HG02943 (cell line): Measurements from ENCODE around the gene AOPEP.

Experiments
- ATAC-seq: cut with Tn5 transposase; IDR thresholded peaks from one replicate; pipeline ENCODE4 v1.9.1; 2021; ENCODE audit warnings: mild to moderate bottlenecking, low read depth, moderate library complexity; ENCODE audit not compliant: unreplicated experiment

The AOPEP gene

DNA sequence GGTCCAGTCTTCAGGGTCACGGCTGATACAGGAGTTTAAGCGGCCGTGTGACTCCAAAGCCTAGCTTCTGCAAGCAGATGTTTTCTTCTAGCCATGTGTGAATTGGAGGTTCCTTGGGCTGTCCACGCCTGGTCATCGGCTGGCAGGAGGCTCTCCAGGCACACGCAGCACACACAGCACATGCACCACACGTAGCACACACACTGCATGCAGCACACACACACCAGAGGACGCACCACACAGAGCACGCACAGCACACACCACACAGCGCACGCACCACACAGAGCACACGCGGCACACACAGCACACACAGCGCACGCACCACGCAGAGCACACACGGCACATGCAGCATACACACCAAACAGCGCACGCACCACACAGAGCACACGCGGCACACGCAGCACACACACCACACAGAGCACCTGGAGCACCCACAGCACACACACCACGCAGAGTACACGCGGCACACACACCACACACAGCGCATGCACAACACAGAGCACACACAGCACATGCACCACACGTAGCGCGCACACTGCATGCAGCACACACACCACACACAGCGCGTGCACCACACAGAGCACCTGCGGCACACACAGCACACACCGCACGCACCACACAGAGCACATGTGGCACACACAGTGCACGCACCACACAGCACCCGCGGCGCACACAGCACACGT is 356.7 kb downstream of the AOPEP start:
- no peak for ATAC-seq

- ATAC-seq: no peak
These were observed 357.9 kb downstream of the AOPEP start for GRCh38 chr9:95084254-95084934.

GRCh38 chr9:95085036-95085770 is 358.7 kb downstream of the AOPEP start:
- no peak for ATAC-seq

DNA sequence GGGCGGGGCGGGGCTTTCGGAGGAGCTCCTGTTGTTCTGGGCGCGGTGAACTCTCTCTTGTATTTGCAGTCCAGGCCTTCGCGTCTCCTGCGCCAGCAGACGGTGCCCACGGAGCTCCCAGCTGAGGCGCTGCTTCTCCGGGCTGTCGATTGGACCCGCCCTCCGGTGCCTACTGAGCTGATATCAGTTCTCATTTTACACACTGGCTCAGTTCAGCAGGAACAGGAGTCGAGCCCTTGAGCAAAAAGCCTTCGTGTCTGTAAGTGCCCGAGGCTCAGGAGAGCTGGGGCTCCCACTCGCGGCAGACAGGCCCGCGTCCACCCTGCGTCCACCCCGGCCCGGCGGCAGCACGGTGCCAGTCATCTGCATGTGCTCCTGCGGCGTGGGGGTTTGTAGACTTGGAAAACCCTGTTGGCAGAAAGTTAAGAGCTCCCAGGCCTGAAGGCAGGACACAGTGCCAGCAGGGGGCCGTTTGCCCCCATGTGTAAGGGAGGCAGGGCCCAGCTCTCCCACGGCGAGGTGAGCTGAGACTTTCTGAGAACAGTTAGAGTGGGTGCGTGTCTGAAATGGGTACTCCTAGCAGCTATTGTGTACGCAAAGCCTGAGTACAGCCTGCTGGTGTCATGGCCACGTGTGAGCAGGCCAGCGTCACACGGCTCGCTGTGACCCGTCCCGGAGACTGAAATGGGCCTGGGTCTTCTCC is 359.5 kb downstream of the AOPEP start:
- ATAC-seq: no peak

DNA sequence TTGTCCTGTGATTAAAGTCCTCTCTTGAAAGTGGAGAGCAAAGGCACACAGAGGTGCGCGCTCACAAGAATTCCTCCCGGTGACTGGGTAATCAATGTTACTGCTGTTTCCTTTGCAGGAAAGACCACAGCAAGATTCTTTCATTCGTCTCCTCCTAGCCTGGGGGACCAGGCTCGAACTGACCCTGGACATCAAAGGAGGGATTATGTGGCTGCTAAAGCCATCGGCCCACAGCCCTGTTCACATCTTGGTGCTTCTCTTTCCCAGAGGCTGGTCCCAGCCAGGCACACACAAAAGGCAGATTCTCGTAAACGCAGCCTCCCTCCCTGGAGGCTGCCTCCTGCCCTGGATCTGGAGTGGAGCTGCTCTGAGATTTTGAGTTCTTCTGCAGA is 360.1 kb downstream of the AOPEP start:
- no peak for ATAC-seq

GRCh38 chr9:95087659-95088242 is 361.3 kb downstream of the AOPEP start:
- no peak for ATAC-seq

- ATAC-seq: no peak
These were observed 362.1 kb downstream of the AOPEP start for GRCh38 chr9:95088421-95089161.

GRCh38 chr9:95089257-95090022 is 362.9 kb downstream of the AOPEP start:
- no peak for ATAC-seq

DNA sequence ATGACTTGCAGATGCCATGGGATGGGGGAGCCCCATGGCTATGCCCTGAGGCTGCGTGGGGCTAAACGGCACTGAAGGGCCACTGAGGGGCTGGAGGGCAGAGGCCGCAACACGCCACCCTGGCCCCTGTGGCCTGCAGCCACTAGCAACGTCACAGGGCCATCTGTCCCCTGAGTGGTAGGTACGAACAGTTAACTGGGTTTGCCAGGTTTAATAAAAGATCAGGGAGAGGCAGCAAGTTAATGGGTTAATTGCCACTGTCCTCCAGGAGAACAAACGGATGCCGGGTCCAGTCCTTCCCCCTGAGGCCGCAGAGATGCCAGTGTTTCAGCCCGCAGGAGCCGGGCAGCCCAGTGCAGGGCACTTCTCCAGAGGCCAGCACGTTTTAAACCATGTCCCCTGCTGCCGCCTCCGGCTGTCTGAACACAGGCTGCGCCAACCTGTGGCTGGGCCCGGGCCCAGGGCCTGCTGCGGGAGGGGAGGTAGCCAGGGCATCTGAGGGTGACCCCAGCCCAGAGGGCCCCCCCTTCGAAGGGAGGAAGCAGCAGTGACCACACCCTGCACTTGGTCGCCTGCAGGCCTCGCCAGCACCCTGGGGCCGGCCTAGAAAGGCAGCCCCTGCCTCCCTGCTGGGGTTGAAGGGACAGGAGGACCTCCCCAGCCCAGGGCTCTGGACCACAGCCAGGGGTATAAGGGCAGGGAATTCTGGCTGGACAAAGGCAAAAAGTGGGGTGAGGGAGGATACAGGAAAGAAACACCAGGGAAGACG is 363.7 kb downstream of the AOPEP start:
- no peak for ATAC-seq

GRCh38 chr9:95090871-95091577 is 364.5 kb downstream of the AOPEP start:
- no peak for ATAC-seq

GRCh38 chr9:95091601-95092261 is 365.2 kb downstream of the AOPEP start:
- no peak for ATAC-seq

DNA sequence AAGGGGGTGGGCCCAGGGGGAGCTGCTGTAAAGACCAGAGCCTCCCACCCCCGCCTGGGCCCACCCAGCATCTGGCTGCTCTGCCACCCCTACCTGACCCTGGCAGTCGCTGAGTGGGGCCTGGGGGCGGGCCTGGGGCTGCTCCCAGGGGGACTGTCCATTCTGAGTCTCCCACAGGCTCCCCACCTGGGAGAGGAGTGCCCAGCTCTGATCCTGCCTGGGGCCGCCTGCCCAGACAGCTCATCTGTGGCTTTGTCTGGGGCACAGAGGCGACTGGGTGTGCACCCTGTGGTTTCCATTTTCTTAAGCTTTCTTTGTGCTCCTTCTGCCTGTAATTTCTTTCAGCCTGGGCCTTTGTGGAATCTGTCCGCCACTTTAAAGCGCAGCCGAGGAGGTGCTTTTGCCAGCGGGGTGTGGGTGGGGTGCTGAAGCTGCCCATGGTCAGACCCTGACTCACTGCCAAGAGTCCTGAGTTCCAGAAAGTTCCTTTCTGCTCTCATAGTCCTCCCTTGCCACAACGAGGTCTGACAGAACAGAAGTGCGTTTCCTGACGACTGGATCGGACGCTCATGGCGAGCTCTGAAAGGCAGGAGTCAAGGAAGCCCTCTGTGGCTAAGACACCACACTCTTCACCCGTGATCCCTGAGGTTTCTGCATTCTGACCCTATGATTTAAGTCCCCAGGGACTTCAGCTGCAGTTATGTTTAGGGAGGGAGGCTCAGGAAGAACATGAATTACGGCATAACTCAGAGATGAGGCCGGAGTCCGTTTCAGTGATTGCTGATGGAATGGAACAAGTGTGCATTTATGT is 366.0 kb downstream of the AOPEP start:
- no peak for ATAC-seq

DNA sequence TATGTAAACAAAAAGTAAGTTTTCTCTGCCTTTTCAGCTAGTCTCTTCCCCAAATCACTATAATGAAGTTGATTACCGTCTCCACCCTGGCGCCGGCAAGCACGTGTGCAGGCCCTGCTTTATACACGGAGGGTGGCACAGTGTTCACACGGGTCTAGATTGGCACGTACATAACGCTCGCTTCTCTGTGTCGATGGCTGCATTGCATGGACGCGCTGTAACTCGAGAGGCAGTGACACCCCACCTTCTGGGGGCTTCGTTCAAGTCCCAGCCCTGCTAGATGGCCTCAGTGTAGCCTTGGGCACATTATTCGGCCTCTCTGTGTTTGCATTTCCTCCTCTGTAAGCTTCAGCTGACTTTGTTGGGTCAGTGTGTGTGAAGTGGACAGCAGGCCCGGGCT is 367.1 kb downstream of the AOPEP start:
- ATAC-seq: no peak

DNA sequence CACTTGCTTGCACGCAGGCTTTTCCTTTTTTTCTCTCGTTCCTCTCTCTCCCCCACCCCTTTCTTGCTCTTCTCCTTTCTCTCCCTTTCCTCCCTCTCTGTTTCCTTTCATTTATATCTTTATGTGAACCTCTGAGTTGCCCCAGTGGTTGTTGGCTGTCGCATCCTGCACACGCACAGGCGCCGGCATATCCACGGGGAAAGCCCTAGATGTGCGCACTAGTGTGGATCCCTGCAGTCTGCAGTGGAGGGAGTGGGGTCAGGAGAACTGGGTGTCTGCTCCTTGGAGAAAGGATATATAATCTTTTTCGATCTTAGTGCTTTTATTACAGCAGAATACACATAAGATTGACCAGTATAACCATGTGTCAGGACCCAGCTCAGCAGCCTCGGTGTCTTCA is 367.5 kb downstream of the AOPEP start:
- ATAC-seq: no peak

GRCh38 chr9:95095641-95096355 is 369.3 kb downstream of the AOPEP start:
- ATAC-seq: no peak

DNA sequence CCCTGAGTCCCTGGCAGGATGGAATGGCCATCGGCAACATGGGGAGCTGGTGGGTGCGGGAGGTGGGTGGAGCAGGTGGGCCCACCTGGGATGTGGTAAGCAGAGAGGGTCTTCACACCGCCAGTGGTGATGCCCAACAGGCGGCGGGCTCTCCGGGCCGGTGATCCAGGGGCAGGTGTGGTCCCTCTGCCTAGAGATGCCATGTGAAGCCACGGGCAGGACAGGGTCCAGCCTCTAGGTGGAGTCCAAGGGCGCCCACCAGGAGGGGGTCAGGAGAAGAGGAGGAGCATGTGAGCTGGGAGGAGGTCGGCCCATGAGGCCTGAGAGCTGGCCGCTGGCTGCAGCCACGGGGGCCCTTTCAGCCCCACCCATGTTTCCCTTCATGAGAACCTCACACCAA is 369.9 kb downstream of the AOPEP start:
- no peak for ATAC-seq
